Inflammatory macrophage (primary cell): ENCODE data around the gene PODNL1.

Experiments used
- DNase-seq, 2 donors: peaks; one replicate each; pipeline ENCODE4 v3.0.0-alpha.2; 2020 to 2022

Gene PODNL1

GRCh38 chr19:13887517-13887916, 50.7 kb downstream of the PODNL1 start:
- DNase-seq, result peak in 1 of 2 donors; percentile 24

- no peak for DNase-seq
Measured at GRCh38 chr19:13887018-13887436, 51.2 kb downstream of the PODNL1 start.

GRCh38 chr19:13885826-13886365, 52.3 kb downstream of the PODNL1 start:
- DNase-seq, result no peak

- no peak for DNase-seq
Measured at GRCh38 chr19:13884726-13885591, 53.3 kb downstream of the PODNL1 start.

- DNase-seq, result no peak
Measured at GRCh38 chr19:13883516-13884064, 54.6 kb downstream of the PODNL1 start.

DNA sequence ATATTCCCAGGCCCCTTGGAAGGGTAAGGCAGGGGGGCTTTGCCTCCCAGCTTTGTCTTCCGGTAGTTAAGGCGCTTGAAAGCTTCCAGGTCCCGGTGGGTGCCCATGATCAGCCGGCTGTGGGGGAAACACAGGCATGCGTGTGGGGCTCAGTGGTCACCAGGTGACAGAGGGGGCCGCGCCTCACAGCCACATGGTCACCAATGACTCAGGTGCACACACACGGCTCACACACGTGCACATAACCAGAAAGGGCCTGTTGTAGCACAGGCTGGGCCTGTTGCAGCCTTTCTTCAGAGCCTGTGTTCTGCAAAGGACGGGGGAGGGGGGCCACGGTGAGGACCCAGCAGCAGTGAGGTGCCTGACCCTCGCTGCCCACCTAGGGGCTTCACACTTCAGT, 55.4 kb downstream of the PODNL1 start:
- DNase-seq, result no peak

DNA sequence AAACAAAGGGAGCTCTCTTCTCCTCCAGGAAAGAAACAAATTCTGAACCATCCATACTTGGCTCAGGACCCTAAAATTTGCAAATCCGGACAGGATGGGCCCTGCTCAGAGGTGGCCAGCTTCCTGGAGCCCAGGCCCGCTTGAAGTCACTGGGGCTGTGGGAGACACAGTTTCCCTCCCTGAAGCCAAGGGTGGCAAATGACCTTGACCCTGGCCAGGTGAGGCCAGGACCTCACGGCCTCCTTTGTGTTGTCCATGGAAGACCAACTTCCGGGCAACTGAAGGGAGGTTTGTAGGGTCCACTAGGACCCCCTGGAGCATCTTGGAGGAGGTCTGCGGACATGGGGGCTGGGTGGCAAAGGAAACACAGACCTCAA, 55.8 kb downstream of the PODNL1 start:
- no peak for DNase-seq

GRCh38 chr19:13881692-13882418, 56.4 kb downstream of the PODNL1 start:
- peak; percentile 73 to 91 for DNase-seq

DNA sequence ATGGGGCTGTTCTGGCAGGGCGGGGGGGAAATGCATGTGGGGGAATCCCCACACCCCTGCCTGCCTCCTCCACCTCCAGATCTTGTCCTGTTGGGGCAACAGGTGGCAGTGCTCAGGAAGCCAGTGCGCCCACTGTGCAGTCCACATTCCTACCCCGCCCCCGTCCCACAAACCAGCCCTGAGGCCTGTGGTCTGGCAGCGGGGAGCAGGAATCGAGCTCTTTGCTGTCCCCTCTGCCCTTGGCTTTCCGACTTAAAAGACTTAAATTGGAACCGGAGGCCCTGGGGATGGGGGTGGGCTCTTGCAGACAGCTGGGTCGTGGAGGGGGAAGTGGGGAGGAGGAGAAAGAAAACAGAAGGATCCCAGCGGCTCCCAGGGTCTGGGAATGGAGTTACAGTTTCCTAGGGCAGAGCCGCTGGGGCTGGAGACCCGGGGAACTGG, 56.9 kb downstream of the PODNL1 start:
- DNase-seq, result peak in 1 of 2 donors; percentile 35
